H54 (cell line): Measurements from ENCODE around the gene MAP2K6.

Experiments
- DNase-seq: peaks from one replicate; pipeline ENCODE4 v3.0.0; 2011; ENCODE audit warnings: low spot score, mixed read lengths; ENCODE audit not compliant: insufficient read length
- FAIRE-seq: peaks from 3 replicates; lab custom pipeline; 2011; peaks lifted over from hg19 to GRCh38; lab: Jason Lieb, UNC
- POLR2A ChIP-seq: IDR thresholded peaks from 2 replicates; pipeline ENCODE4 v1.6.1; 2011; ENCODE audit warnings: low read depth, mild to moderate bottlenecking, low read length

The MAP2K6 gene

DNA sequence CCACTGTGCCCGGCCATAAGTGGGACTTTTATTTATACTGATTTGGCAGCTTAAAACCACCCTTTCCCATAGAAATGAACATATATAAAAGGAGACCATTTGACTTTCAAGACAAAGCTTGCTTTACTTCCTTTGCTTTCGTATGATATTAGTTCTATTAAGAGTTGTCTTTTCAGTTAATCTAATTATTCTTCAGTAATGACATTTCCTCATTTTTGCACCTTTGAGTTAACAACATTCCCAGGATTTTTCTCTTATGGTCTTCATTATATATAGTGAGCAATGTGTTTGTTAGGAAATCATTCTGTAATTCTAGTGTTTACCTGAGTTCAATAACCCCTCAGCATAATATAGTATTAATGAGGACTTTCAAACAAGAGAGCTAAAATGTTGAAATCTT lies 173.8 kb downstream of the MAP2K6 start:
- TF ChIP-seq POLR2A, result no peak
- FAIRE-seq, result no peak
- no peak for DNase-seq

DNA sequence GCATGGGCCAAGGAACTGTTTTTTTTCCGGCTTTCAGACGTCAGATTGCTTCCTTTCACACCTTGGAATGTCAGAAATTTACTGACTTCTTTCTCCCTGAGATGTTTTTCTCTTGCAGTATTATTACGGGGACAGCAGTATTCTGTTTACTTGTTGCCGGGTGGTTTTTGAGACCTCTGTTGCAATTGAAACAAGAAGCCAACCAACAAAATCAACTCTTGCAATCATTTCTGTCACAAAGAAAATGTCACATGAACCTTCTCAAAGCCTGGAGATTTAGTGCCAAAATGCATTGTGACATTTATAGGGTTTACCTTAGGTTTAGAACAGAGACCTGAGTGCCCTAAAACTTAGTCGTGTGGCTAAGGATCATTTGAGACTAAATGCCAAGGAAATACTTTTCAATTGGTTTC lies 174.3 kb downstream of the MAP2K6 start:
- DNase-seq (no peak), FAIRE-seq (no peak)
- no peak for TF ChIP-seq POLR2A

DNA sequence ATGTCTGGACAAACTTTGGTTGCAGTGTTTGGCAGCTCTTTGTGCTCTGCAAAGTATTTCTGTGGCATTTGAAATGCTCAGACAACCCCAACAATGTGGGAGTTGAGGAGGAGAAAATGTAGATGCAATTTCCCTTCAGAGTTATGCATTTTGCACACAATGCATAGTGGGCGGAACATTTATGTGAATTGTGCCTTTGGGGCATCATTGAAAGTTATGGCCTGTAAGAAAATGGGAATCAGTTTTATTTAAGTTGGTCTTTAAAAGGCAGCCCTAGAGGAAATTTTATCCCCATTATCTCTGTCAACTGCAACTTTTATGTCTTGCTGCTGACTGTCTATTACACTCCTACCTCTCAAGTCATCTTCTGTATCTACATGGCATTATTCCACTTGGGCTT lies 176.2 kb downstream of the MAP2K6 start:
- FAIRE-seq (no peak), DNase-seq (no peak)
- TF ChIP-seq POLR2A, result no peak

DNA sequence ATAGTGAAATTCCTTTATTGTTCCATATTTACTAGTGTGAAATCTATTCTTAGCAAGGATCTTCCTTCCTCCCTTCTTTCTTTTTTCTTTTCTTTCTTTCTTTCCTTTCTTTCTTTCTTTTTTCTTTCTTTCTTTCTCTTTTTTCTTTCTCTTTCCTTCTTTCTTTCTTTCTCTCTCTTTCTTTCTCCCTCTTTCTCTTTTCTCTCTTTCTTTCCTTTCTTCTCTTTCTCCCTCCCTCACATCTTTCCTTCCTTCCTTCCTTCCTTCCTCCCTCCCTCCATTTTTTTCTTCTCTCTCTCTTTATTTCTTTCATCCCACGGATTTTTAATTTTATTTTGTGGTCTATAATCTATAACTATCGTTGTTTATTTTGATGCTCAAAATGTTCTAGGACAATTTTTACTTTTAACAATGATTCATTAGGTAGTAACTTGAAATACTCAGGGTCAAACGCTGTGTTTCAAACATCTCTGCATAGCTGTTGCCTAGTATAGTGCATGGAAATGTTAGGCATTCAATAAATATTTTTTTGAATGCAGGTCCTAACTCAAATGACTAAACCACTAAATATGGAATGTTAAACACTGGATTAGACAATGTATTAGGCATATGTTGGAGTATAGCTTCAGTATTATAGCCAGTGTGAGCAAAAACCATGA lies 178.3 kb downstream of the MAP2K6 start:
- TF ChIP-seq POLR2A, result no peak
- no peak for FAIRE-seq
- no peak for DNase-seq

DNA sequence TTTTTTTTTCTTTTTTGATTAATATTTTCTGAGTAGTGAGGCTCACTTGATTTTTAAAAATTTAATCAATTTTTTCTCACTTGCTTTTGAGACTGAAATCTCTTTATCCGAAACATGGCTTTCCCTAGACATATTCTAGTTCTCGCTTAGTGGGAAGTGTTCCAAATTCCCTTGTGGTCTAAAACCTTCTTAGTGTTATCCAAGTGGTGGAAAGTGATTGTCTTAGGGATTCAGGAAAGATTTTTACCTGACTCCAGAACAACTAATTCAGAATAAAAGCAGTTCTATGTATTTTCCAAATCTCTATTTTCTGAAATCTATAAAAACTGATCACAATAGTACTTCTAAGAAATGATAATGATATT lies 178.8 kb downstream of the MAP2K6 start:
- no peak for DNase-seq
- FAIRE-seq, result no peak
- no peak for TF ChIP-seq POLR2A

DNA sequence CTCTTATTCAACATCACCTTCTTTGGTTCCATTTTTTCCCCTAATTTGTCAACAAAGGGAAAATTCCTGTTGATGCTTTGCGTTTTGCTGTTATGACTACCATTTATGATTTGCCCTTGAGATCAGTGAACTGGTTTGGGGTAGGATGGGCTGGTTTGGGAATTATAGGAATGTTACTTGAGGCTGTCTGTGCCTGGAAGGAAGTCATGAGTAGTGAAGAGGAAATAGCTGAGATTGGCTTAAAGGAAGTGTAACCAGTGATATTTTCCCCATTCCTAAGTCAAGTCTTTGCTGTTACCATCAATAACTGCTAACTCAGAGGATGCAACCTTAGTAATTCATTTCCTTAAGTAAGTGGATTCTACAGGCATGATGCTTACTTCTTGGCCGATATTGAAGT lies 179.2 kb downstream of the MAP2K6 start:
- TF ChIP-seq POLR2A, result no peak
- no peak for FAIRE-seq

DNA sequence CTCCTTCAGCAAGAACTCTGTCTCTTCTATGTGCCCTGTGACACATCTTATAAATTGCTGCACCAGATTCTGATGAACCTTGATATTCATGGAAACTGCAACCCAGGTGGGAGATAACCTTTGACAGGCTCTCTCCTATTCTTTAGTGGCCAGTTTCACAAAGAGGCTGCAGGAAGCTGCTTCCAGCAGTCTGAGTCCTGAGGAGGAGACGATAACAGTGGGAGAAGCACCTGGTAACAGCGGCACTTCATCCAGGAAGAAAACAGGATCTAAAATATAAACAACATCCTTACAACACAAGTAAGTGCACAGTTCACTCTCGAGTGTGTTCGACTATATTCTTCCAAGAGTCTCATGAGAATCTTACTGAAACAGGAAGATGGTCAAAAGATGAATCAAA lies 180.1 kb downstream of the MAP2K6 start:
- DNase-seq (no peak), FAIRE-seq (no peak)
- no peak for TF ChIP-seq POLR2A

More for the DNA sequence above, 179.2 kb downstream of the MAP2K6 start:
- DNase-seq, result no peak

DNA sequence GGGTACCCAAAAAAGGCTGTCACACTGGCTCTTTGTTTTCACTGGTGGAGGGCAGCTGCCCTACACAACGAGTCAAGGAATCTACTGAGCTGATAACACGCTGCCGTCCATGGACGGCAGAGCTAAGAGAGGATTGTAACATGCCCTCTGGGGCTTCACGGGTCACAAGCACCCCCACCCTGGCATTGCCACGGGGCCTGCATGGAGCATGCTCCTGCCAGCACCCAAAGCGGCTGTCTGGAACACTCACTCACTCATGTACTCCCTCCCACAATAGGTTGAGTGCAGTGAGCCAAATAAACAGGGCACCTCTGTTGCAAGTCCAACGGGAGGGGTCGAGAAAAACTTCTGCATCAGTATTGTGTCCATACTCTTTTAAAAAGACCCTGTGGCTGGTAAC lies 181.6 kb downstream of the MAP2K6 start:
- TF ChIP-seq POLR2A, result no peak
- DNase-seq (no peak), FAIRE-seq (no peak)

DNA sequence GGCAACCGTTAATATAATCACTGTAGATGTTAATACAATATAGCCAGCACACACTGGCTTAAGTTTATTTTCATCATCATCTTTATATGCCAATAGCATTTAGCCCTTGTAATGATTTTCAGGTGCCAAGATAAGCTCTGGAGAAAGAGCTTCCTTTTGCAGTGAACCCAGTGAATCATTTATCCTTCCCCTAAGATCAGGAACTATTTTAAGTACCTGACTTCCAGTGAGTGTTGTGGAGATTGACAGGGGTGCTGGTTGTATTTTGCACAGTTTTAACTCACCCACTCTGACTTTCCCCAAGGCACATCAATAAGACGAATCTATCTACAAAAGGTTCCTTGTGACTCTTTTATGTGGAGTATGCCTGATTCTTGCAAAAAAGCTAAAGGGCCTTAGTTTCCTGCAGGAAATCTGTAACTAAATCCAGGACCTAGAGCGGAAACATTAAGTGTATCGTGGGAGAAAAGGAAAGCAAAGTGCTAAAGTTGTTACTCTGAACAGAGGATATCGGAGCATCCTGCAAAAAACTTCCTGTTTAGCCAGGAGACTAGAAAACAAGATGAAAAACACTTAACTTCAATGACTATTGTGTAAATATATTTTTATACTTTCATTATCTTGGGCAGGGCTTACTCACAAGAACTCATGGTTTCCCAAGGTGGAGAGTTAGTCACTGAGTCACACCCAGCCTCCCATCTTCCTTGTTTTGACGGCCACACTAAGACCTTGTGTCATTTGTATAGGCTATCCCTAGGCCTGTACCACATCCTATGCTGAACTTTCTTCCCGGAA lies 183.6 kb downstream of the MAP2K6 start:
- no peak for TF ChIP-seq POLR2A
- peak; percentile 53 for FAIRE-seq
- peak; percentile 22 for DNase-seq

DNA sequence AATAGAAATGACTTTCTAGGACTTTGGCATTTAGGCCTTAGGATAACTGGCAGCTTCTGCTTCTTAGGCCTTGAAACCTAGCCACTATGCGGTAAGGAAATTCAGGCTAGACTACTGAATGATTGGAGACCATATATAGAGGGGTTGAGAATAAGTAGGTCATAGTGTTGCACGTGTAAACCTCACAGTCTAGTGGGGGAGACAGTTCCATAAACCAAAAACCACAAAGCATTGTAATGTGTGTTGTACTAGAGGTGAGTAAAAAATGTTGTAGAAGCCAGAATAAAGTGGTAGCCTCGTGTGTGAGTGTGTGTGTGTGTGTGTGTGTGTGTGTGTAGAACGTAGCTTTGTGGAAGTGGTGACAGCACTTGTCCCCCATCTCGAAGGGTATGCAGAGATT lies 188.5 kb downstream of the MAP2K6 start:
- DNase-seq (no peak), FAIRE-seq (no peak)
- TF ChIP-seq POLR2A, result no peak
